Measurements from ENCODE around the gene IL33.

The IL33 gene

DNA sequence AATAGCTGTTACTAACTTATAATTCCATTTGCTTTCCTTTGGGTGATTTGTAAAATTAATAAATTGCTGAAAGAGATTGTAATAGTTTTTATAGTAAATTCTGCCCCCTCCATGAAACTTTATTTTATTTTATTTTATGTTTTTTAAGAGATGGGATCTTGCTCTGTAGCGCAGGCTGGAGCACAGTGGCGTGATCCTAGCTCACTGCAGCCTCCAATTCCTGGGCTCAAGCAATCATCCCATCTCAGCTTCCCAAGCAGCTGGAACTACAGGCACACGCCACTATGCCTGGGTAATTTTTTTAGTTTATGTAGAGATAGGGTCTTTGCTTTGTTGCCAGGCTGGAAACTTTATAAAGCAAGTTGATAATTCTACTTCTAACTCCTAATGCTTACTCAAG lies 395 bp downstream of the IL33 start:
- no peak for DNase-seq (ENCODE audit: low read depth in 2 of 3, low spot score in 2 of 3)

DNA sequence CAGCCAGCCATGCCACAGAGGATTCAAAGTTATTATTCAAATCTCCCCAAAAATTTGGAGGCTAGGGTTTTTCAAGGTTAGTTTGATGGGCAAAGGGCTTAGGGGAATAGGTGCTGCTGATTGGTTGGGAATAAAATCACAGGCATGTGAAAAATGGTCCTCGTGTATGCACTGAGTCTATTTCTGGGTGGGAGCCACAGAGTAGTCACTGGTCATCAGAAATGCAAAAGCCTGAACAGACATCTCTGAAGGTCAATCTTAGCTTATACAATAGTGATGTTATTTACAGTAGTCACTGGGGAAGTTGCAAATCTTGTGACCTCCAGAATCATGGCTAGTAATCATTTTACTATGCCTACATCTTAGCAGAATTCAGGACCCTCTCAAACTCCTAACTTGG lies 1.3 kb downstream of the IL33 start:
- no peak for DNase-seq (ENCODE audit: low read depth in 2 of 3, low spot score in 2 of 3)

DNA sequence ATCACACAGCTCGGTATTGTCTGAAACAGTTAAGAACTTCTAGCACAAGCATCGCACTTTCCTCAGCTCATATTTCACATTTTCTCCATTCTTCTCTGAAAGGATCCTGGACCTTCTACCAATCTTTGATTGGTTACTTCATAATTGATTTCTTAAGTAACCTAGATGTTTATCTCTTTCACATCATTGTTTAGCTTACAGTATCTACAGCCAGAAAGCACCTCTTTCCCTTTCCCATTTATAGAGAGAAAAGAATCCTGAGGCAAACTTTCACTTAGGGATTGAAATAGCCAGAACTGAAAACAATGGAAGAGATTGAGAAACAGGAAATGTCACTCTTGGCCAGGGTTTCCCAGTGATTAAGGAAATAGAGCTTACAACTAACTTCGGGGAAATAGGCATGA lies 2.5 kb downstream of the IL33 start:
- no peak for DNase-seq (ENCODE audit: low read depth in 2 of 3, low spot score in 2 of 3)

DNA sequence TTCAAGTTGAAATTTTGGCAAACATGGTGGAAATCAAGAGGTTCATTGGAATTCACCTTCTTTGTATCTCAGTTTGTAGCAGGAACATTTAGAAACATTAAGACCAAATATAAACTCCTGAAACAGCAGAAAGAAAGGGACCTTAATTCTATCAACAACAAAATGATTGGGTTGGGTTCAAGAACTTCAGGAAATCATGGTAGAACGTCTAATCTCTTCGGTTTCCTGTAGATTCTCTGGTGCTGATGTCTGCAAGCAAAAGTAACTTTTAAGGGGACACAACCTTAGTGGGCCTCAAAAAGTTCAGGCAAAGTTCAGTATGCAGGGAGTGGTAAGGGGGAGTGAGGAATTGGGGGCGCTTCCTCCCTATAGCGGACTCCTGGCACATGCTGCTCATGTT lies 3.4 kb downstream of the IL33 start:
- no peak for DNase-seq (ENCODE audit: low read depth in 2 of 3, low spot score in 2 of 3)

DNA sequence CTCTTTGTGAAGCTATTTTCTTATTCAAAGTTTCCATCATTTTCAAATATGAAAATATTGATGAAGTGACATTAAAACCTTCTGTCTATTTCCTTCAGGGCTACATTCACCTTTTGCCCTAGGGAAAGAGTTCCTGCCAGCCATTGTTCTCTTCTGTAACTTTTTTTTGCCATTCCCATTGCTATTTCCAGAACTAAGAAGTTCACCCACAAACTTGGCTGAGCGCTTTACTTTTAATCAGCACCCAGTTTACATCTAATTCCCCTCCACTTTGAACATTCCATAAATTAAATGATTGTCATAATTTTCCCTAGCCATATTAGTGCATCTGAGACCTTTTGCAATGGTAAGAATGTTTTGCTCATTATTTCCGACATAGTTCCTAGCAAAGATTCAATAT lies 4.4 kb downstream of the IL33 start:
- no peak for DNase-seq (ENCODE audit: low read depth in 2 of 3, low spot score in 2 of 3)

DNA sequence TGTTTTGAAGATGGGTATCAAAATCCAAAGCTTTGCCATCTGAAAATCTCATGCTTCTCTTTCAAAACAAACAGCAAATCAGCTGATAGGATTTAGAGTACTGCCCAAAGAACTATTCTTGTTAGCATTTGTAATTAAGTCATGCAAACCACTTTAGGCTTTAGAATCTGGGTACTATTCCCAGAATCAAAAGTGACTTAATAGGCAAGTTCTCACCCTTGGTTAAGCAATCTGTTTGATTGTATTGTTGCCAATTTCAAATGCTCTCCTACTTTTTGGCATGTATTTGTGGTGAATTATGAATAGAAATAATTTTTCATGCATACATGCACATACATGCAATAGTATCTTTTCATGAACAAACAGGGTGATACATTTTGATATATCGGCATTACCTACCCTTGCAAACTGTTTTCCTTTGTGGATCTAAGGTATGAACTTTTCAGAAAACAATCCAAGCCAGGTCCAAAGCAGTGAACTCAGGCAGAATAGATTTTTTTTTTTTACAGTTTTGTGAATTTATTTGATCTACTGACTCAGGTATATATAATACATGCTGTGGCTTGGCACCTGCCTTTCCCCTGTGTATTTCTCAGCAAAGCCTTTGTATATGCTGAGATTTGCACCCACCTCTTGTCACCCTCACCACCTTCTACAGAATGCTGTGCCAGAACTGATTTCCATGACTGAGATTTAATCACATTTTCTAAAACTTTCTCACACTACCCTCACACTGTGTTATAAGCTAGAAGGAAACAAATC lies 9.0 kb downstream of the IL33 start:
- DNase-seq (ENCODE audit: low read depth in 2 of 3, low spot score in 2 of 3) = no peak

DNA sequence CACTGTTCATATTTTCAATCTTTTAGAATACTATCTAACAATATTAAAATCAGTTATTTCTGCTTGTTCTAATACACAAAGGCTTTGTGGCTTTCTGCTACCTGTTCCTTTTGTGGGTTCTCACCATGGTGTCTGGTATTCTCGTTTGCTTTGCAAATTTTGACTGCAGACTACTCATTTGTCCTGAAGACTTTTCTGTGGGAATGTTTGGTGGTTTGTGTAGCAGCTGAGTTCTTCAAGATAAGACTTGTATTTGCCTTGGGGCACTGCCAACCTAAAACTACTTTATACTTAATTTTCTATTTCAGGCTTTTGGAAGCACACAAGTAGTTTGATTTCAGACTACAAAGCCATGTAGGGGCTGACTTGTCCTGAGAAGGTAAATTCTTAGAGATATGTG lies 11.1 kb downstream of the IL33 start:
- DNase-seq (ENCODE audit: low read depth in 2 of 3, low spot score in 2 of 3) = no peak

DNA sequence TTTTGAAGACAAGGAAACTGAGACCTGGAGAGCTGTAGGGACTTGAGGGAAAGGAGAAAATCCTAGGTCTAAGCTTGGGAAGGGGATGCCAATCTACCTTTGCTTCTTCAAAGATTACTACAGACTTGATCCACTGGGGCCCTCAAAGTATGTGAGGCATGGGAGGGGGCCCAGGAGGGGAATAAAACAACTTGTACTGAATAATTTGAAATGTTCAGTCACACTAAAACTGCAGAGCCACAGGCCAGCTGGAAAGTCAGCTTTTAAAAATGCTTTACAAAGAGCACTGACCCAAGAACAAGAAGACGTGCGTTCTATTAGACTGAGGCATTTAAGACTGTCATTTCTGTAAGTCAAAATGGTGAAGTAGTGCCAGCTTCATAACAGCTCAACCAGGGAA lies 13.6 kb downstream of the IL33 start:
- DNase-seq (ENCODE audit: low read depth in 2 of 3, low spot score in 2 of 3) = no peak

DNA sequence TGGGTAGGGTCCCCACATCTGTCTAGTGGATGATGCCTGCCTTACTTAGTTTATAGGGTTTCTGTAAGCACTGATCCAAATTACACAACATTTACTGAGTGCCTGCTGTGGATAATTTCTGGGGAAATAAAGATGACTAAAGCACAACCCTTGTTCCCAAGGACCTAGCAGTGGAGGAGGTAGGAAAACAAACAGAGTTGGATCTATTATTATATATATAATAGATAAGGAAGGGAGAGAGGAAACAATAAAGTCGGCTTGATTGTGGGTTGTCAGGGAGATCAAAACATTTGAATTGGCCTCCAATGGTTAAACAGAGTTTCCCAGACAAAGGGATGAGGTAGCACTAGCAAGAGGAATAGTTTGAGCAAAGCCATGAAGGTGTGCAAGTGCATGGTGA lies 14.0 kb downstream of the IL33 start:
- DNase-seq (ENCODE audit: low read depth in 2 of 3, low spot score in 2 of 3) = no peak

DNA sequence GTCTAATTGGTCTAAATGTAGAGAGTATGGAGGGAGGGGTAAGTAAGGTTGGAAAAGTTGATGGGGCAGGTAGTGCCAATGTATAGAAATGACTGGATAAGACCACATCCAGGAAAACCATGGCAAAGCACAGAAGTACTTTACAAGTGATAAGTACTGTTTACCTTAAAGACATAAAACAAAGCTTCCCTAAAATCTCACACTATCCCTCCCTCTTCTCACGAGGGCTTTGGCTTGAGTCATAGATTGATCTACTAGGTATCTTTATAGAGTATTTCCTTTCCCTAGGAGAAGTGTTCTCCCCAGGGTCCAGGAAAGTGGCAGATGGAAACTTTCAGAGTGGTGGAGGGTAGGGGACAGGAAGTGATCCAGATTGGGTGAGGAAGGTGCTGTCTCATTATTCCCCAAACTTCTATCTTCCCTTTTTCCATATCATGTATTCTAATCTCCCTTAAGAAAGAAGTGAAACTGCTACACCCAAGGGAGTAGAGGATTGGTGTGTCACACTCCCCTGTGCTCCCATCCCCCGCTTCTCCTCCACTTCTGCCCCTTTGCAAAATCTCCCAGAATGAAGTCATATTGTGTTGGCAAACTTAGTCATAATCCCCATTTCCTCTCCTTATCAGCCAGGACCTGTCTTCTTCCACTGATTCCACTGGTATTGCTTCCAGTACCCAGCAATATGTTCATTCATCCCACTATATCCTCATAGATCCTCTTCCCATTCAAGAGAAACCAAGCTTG lies 14.6 kb downstream of the IL33 start:
- DNase-seq (ENCODE audit: low read depth in 2 of 3, low spot score in 2 of 3) = no peak

DNA sequence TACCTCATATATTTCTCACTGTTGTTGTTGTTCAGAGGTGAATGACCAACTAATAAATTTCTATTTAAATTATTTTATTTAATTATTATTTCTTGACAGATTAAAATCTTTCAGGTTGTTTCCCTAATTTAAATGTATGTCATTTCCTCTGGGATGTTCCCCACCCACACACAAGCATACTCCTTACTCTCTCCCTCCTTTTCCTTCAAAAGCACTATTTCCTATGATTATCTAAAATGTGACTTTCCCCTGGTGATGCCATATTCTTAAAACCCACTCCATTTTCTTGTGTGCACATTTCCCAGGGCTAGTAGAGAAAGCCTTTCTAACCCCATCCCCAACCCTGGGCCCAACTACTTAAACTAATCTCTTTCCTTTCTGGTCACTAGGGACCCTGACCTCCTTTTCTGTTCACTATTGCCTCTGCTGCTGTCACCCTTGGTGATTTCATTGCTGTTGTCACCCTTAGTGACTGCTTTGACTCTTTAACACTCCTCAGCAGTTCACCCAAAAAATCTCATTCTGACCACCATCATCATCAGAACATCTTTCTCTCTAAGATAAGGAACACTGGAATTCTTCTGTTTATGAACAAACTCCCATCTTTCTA lies 16.8 kb downstream of the IL33 start:
- no peak for DNase-seq (ENCODE audit: low read depth in 2 of 3, low spot score in 2 of 3)

DNA sequence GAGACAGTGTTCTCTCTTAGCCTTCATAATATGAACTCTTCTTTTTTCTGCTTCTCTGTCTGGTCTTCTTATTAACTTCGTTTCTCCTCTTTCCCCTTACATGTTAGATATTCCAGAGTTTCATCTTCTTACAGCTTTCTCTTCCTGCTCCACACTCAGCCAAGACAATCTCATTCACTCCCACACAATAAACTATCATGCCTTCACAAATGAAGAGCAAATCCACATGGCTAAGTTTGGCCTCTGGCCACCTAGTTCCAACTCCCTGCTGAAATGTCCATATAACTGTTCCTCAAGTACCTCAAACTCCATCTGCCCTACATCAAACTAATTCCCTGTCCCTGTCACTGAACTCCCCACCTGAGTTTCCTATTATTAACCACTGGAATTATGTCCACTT lies 18.4 kb downstream of the IL33 start:
- DNase-seq (ENCODE audit: low read depth in 2 of 3, low spot score in 2 of 3) = no peak

DNA sequence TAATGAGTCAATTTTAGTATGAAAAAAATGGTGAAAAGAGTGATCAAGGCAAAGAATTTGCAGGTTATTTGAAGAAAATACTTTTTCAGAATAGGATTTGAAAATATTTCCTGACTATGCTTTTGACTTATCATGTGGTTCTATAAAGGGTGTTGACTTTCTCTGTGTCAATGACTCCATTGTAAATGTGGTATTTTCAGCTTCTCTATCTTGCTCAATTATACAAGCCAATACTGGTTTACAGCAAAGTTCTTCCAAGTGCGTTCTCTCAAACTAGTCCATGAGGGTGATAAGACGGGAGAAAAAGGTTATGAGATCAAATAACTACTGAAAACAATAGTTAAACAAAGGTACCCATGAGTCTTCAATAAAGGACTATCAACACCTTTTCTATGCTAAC lies 21.7 kb downstream of the IL33 start:
- no peak for DNase-seq (ENCODE audit: low read depth in 2 of 3, low spot score in 2 of 3)

DNA sequence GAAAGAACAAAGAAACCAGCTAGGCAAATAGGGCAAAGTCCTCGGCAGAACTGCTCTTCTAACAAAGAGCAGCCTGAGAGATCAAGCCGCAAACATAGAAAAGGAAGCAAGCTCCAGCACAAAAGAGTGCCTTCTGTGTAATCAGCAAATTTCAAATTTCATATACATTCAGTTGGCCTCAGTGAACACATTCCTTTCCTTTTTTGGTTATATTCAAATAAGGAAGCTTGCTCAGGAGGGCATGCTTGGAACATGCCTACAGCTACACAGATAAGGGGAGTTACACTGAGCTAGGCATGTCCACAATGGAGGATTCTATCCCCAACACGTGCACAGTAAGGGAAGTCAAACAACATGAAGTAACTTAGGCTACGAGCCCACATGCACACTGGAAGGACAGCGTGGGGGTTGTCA lies 23.4 kb downstream of the IL33 start:
- no peak for DNase-seq (ENCODE audit: low read depth in 2 of 3, low spot score in 2 of 3)

DNA sequence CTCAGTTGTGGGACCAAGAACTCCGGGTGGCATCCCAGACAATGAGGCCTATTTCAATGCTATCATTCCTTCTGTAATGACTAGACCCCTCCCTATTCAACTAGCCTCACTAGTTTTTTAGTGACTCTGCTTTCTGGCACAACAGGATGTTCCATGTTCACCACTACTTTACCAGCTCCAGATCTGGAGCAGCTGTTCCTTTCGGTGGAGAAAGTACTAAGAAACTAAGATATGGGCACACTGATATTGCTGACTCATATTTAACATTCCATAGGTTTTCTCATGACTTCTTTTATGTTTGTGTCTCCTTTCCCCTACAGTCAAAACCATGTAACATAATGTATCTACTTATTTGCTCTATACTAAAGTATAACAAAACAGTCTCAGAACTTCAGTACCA lies 24.1 kb downstream of the IL33 start:
- DNase-seq (ENCODE audit: low read depth in 2 of 3, low spot score in 2 of 3) = no peak

DNA sequence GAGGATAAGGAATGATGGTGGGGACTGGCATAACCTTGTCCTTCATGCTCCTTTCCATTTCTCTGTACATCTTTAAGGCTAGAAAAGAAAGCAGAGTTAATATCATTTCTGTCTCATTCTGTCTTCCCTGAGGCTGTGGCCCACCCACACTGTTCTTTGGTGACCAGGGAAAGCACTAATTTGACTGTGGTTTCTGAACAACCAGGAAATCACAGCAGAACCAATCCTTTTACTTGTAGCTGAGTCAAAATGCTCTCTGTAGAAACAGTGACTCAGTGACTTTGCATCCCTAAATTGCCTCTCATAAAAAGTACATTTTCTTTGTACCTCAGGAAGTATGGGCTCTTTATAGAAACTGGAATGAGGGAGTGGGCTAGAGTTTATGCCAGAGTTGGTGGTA lies 28.1 kb downstream of the IL33 start:
- peak in 1 of 3 experiments; percentile 2 for DNase-seq (ENCODE audit: low read depth in 2 of 3, low spot score in 2 of 3)

DNA sequence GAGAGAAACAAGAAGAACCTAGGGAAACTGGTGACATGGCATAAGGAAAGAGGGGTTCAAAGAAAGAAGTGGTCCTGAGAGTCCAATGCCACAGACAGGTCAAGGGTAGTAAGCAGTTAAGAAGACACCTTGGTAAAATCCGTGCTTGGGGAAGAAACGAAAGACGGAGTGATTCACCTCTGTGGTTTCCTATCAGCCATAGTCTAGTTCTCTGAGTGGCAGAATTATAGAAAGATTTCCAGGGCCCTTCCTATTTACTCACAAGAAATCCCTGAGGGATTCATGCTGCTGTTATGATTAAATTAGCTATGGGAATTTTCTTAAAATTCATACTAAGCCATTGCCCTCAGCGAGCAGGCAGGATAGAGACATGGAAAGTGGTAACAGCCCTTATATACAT lies 31.7 kb downstream of the IL33 start:
- no peak for DNase-seq (ENCODE audit: low read depth in 2 of 3, low spot score in 2 of 3)

DNA sequence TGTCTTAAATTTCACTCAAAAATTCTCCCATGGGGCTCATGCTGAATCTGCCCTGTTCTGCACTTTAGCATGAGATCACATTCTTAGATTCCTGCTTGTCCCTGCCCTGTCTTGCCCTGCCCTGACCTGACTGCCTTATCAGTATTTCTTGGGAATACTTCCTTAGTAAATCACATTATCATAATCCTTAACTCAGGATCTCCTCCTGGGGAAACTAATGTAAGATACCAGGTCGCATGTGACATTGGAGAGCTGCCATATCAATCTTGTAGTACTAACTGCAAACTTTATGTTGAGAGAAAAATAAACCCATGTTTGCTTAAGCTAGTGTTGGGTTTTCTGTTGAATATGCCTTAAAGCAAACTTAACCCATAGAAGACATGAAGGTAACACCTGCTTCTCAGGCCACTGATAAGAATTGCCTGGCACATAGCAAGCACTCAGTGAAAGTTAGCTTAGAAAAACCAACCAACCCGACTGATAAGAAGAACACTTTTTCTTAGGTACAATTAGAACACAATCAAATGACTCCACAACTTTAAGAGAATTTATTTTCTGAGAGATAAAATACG lies 53.3 kb downstream of the IL33 start:
- DNase-seq (ENCODE audit: low read depth in 2 of 3, low spot score in 2 of 3) = no peak

DNA sequence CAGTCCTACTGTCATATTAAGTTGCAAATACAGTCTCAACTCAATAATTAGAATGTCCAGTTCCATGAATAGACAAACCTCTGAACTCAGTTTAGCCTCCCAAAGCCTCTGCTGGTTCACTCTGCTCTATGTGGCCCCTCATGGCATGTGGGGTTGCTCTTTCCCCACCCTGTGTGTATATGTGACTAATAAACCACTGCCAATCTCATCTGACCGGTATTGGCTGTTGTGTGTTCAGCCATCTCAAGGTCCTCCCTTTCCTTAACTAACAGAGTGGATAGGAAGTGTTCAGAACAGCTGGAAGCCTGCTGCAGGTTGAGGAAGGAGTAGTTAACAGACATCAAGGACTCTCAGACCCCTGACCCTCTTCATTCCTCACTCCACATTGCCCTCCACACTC lies 55.3 kb downstream of the IL33 start:
- DNase-seq (ENCODE audit: low read depth in 2 of 3, low spot score in 2 of 3) = no peak

DNA sequence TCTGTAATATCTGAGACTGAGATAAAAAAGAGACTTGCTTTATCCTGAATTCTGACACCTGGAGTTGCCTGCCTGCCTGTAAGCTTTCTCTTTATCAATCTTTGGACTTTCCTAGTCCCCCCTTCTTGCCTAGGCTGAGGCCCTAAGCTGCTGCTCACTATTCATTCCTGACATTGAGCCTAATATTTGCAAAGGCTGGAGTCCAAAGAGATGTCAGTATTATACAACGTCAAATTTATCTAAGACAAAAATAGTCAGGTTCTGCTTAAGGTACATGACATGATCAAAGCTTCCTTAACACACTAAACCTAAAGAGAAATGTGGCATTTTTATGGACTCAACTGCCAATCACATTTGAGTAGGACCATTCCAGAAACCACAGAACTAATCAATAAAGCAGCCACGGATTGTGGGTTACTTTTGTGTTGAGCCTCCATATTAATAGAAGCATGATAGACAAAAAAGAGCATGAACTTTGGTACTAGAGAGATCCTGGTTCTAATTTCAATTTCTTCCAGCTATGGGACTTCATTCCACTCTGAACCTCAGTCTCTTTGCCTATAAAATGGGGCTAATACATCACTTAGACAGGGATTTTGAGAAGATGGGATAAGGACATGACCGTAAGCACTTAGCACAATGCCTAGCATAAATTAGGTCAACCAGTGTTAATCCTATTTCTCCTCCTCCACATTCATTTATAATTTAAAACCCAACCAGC lies 56.1 kb downstream of the IL33 start:
- DNase-seq (ENCODE audit: low read depth in 2 of 3, low spot score in 2 of 3) = no peak

DNA sequence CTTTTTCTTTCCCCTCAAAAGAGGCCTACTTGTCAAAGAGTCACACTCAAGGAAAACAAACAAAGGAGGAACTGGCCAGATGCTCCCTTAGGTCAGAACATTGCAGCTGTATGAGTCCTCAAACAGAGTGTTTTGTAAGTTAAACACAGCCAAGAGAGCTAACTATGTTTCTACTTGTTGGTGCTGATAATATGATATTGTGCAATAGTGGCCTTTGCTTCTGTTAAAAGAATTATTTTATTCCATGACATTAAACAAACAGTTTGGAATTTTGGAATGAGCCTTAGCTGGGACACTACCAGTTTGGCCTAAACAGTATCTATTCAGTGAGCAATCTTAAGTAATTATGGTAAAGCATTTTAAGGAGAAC lies 56.6 kb downstream of the IL33 start:
- DNase-seq (ENCODE audit: low read depth in 2 of 3, low spot score in 2 of 3) = no peak

DNA sequence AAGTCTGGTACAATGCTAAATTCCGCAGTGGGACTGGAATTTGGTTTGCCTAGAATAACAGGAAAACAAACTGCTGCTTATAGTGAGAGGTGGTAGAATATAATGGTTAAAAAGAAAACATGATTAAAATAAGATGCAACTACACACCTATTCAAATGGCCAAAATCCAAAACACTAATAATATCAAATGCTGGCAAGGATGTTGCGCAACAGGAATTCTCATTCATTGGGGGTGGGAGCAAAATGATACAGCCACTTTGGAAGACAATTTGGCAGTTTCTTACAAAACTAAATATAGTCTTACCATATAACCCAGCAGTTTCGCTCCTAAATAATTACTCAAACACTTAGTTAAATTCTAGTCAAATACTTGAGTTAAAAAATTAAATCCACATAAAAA lies 61.8 kb downstream of the IL33 start:
- no peak for DNase-seq (ENCODE audit: low read depth in 2 of 3, low spot score in 2 of 3)
